IMR-90 (cell line): Measurements from ENCODE around the gene TMEM62. TPM values are rescaled to one million over a fixed set of nuclear protein-coding genes. Genes with fewer than 3 reads are reported as not detected.

Experiments
- ATAC-seq: fragments of 200-7000 bp; cut with Tn5 transposase; 2 replicates; pipeline ENCODE4 v1.9.1; 2020; ENCODE audit warnings: low read depth, mild to moderate bottlenecking, moderate library complexity
- BruUV-seq: library from RNA; stranded (reverse); fragments of 400-500 nt; replicated peaks from 2 replicates; lab custom pipeline; 2021; lab: Mats Ljungman, UMichigan
- CTCF ChIA-PET: fragments of 300-600 bp; formaldehyde crosslinking; extraction: SDS; loops from one replicate; lab custom pipeline; 2021; ENCODE audit warnings: antibody characterized with exemption; lab: Yijun Ruan, JAX
- POLR2A ChIA-PET: fragments of 300-600 bp; sonication (Branson Sonifier 250); formaldehyde crosslinking; loops from one replicate; lab custom pipeline; 2022; ENCODE audit warnings: antibody characterized with exemption; ENCODE audit not compliant: unreplicated experiment; lab: Charles Lee
- DNase-seq: peaks from one replicate; pipeline ENCODE4 v3.0.0; 2013
- H2AFZ ChIP-seq: replicated peaks from 2 replicates; pipeline ENCODE3; 2013; ENCODE audit warnings: low read length, mild to moderate bottlenecking; ENCODE audit not compliant: poor library complexity
- H2AK5ac ChIP-seq: 2 replicates; pipeline ENCODE4 v1.6.1; 2013; ENCODE audit warnings: low read depth, low read length, inconsistent platforms
- H2AK9ac ChIP-seq: replicated peaks from 2 replicates; pipeline ENCODE3; 2013; ENCODE audit warnings: mild to moderate bottlenecking, low read depth, low read length, moderate library complexity; ENCODE audit not compliant: poor library complexity
- H2BK120ac ChIP-seq: 2 replicates; pipeline ENCODE4 v1.6.1; 2013; ENCODE audit warnings: low read depth, low read length, inconsistent platforms
- H2BK15ac ChIP-seq: 3 replicates; pipeline ENCODE4 v1.6.1; 2013; ENCODE audit warnings: low read depth, low read length, inconsistent platforms
- H2BK20ac ChIP-seq: 2 replicates; pipeline ENCODE4 v1.6.1; 2013; ENCODE audit warnings: low read depth, mild to moderate bottlenecking, inconsistent platforms, low read length, moderate library complexity
- H2BK5ac ChIP-seq: 2 replicates; pipeline ENCODE4 v1.6.1; 2013; ENCODE audit warnings: mild to moderate bottlenecking, low read depth, low read length, inconsistent platforms; ENCODE audit not compliant: poor library complexity, severe bottlenecking
- H3K14ac ChIP-seq: replicated peaks from 2 replicates; pipeline ENCODE4 v1.6.1; 2013; ENCODE audit warnings: low read depth, low read length, inconsistent platforms
- H3K18ac ChIP-seq: 2 replicates; pipeline ENCODE4 v1.6.1; 2013; ENCODE audit warnings: low read depth, low read length, control low read depth
- H3K23ac ChIP-seq: 2 replicates; pipeline ENCODE4 v1.6.1; 2013; ENCODE audit warnings: low read depth, low read length, inconsistent platforms
- H3K27ac ChIP-seq: 2 replicates; pipeline ENCODE4 v1.5.1; 2013; ENCODE audit warnings: mild to moderate bottlenecking, control low read depth, low read length; ENCODE audit not compliant: insufficient read depth
- H3K27me3 ChIP-seq: 2 replicates; pipeline ENCODE4 v1.6.1; 2013; ENCODE audit warnings: low read length; ENCODE audit not compliant: control insufficient read depth, insufficient read depth
- H3K36me3 ChIP-seq: 2 replicates; pipeline ENCODE4 v1.6.1; 2013; ENCODE audit warnings: low read length, mixed read lengths; ENCODE audit not compliant: control insufficient read depth, insufficient read depth
- H3K4ac ChIP-seq: 2 replicates; pipeline ENCODE4 v1.6.1; 2013; ENCODE audit warnings: low read depth, low read length, inconsistent platforms
- H3K4me1 ChIP-seq: 2 replicates; pipeline ENCODE4 v1.6.1; 2013; ENCODE audit warnings: low read length, mixed read lengths; ENCODE audit not compliant: control insufficient read depth, insufficient read depth
- H3K4me2 ChIP-seq: 2 replicates; pipeline ENCODE4 v1.6.1; 2013; ENCODE audit warnings: low read depth, mild to moderate bottlenecking, control low read depth, low read length, moderate library complexity
- H3K4me3 ChIP-seq: 2 replicates; pipeline ENCODE4 v1.5.1; 2013; ENCODE audit warnings: low read depth, mild to moderate bottlenecking, control low read depth, low read length, moderate library complexity; ENCODE audit not compliant: insufficient read depth
- H3K56ac ChIP-seq: 2 replicates; pipeline ENCODE4 v1.6.1; 2013; ENCODE audit warnings: low read length, inconsistent platforms; ENCODE audit not compliant: insufficient read depth; ENCODE audit errors: extremely low read depth
- H3K79me1 ChIP-seq, 2 experiments: 2 replicates each; pipeline ENCODE4 v1.6.1; 2013; ENCODE audit warnings: low read length in 2 of 2, inconsistent platforms in 1 of 2, low read depth in 1 of 2
- H3K9ac ChIP-seq: 2 replicates; pipeline ENCODE4 v1.6.1; 2013; ENCODE audit warnings: low read depth, low read length, control low read depth
- H3K9me1 ChIP-seq: 2 replicates; pipeline ENCODE4 v1.6.1; 2013; ENCODE audit warnings: low read length, inconsistent platforms; ENCODE audit not compliant: insufficient read depth
- H3K9me3 ChIP-seq: 2 replicates; pipeline ENCODE4 v1.6.1; 2013; ENCODE audit warnings: low read length; ENCODE audit not compliant: control insufficient read depth, insufficient read depth
- H4K20me1 ChIP-seq: 2 replicates; pipeline ENCODE4 v1.6.1; 2013; ENCODE audit warnings: low read length, inconsistent platforms; ENCODE audit not compliant: insufficient read depth
- H4K5ac ChIP-seq: 2 replicates; pipeline ENCODE4 v1.6.1; 2013; ENCODE audit warnings: mild to moderate bottlenecking, low read depth, low read length, control low read depth
- H4K8ac ChIP-seq, 2 experiments: 2 replicates each; pipeline ENCODE4 v1.6.1; 2013; ENCODE audit warnings: low read depth in 2 of 2, low read length in 2 of 2, control low read depth in 1 of 2, inconsistent platforms in 1 of 2
- H4K91ac ChIP-seq: 2 replicates; pipeline ENCODE4 v1.6.1; 2013; ENCODE audit warnings: low read depth, low read length, inconsistent platforms; ENCODE audit not compliant: insufficient read depth
- BHLHE40 ChIP-seq: fragments of 150-350 bp; IDR thresholded peaks from 2 replicates; pipeline ENCODE4 v1.6.1; 2016; ENCODE audit warnings: mild to moderate bottlenecking, low read depth, low read length
- CEBPB ChIP-seq: IDR thresholded peaks from 2 replicates; pipeline ENCODE4 v1.6.1; 2012; ENCODE audit warnings: low read depth, low read length, improper control_type of control experiment
- CHD1 ChIP-seq: IDR thresholded peaks from 2 replicates; pipeline ENCODE4 v1.6.1; 2012; ENCODE audit warnings: low read depth, low read length, improper control_type of control experiment
- CTCF ChIP-seq: conservative IDR thresholded peaks from 2 replicates; pipeline ENCODE4 v1.5.1; 2012; ENCODE audit warnings: mild to moderate bottlenecking, low read depth, low read length, improper control_type of control experiment
- ELK1 ChIP-seq: fragments of 150-350 bp; IDR thresholded peaks from 2 replicates; pipeline ENCODE4 v1.6.1; 2016; ENCODE audit warnings: low read depth, mild to moderate bottlenecking, low read length, moderate library complexity, borderline replicate concordance
- FOS ChIP-seq: fragments of 150-350 bp; IDR thresholded peaks from 2 replicates; pipeline ENCODE4 v1.6.1; 2016; ENCODE audit warnings: low read depth, low read length
- MAFK ChIP-seq: IDR thresholded peaks from 2 replicates; pipeline ENCODE4 v1.6.1; 2012; ENCODE audit warnings: low read depth, low read length, improper control_type of control experiment
- MAZ ChIP-seq: IDR thresholded peaks from 2 replicates; pipeline ENCODE4 v1.6.1; 2012; ENCODE audit warnings: low read depth, mild to moderate bottlenecking, low read length, improper control_type of control experiment, moderate library complexity, borderline replicate concordance
- MXI1 ChIP-seq: IDR thresholded peaks from 2 replicates; pipeline ENCODE4 v1.6.1; 2012; ENCODE audit warnings: low read depth, mild to moderate bottlenecking, low read length, moderate library complexity, borderline replicate concordance
- NFE2L2 ChIP-seq: fragments of 150-350 bp; IDR thresholded peaks from 2 replicates; pipeline ENCODE4 v1.6.1; 2016; ENCODE audit warnings: low read depth, mild to moderate bottlenecking, low read length
- POLR2A ChIP-seq: IDR thresholded peaks from 2 replicates; pipeline ENCODE4 v1.6.1; 2012; ENCODE audit warnings: mild to moderate bottlenecking, low read depth, low read length
- RAD21 ChIP-seq: IDR thresholded peaks from 2 replicates; pipeline ENCODE4 v1.6.1; 2012; ENCODE audit warnings: low read length, improper control_type of control experiment
- RCOR1 ChIP-seq: IDR thresholded peaks from 2 replicates; pipeline ENCODE4 v1.6.1; 2012; ENCODE audit warnings: mild to moderate bottlenecking, low read length, improper control_type of control experiment; ENCODE audit not compliant: insufficient replicate concordance
- RFX5 ChIP-seq: IDR thresholded peaks from 2 replicates; pipeline ENCODE4 v1.8.0; 2012; ENCODE audit warnings: low read depth, mild to moderate bottlenecking, low read length, moderate library complexity
- SMC3 ChIP-seq: fragments of 150-350 bp; IDR thresholded peaks from 2 replicates; pipeline ENCODE4 v1.6.1; 2016; ENCODE audit warnings: low read depth, mild to moderate bottlenecking, antibody characterized with exemption, low read length, moderate library complexity
- WGBS, 2 experiments: methylation state at CpG; one replicate each; pipeline versions ENCODE4 v1.1.5 to v1.1.7; 2013; ENCODE audit warnings: missing lambda C conversion rate in 2 of 2; ENCODE audit not compliant: insufficient read length in 1 of 2; ENCODE audit errors: extremely low coverage in 2 of 2; 5-methylcytosine and 5-hydroxymethylcytosine counted together
- dilution Hi-C: fragments of 300-500 bp; cut with HindIII; formaldehyde crosslinking; loops from one replicate; pipeline ENCODE4 v1.14.3; 2018; ENCODE audit warnings: low sequenced_read_pairs; ENCODE audit not compliant: unreplicated experiment
- in situ Hi-C: fragments of 300-500 bp; cut with MboI; formaldehyde crosslinking; loops from 3 replicates; pipeline ENCODE4 v1.14.3; 2019; ENCODE audit warnings: low sequenced_read_pairs, inconsistent platforms, mixed read lengths
- intact Hi-C: fragments of 100-400 bp; cut with micrococcal nuclease; formaldehyde crosslinking; loops from 2 replicates; pipeline ENCODE4 v1.10.0; 2022
- polyA plus RNA-seq, 3 experiments: library from polyadenylated mRNA; depleted of rRNA; stranded (reverse); fragments of >200 nt; gene quantifications; 2 replicates each; pipeline ENCODE4 v1.2.3, GENCODE V29; 2012; ENCODE audit warnings: low replicate concordance in 1 of 3
- total RNA-seq: library from RNA; depleted of rRNA; stranded (reverse); fragments of >200 nt; gene quantifications from 2 replicates; pipeline ENCODE4 v1.2.3, GENCODE V29; 2012
- TF ChIP-seq, protein P1 (sequence below): fragments of 150-350 bp; IDR thresholded peaks from 2 replicates; pipeline ENCODE4 v1.6.1; 2017; ENCODE audit warnings: mild to moderate bottlenecking, antibody characterized with exemption, low read length, low read depth

The TMEM62 gene
- total and polyA plus RNA-seq, 2 of the 4 experiments (the other 2 are of a cell fraction) = 3.7 to 5.6 TPM

DNA sequence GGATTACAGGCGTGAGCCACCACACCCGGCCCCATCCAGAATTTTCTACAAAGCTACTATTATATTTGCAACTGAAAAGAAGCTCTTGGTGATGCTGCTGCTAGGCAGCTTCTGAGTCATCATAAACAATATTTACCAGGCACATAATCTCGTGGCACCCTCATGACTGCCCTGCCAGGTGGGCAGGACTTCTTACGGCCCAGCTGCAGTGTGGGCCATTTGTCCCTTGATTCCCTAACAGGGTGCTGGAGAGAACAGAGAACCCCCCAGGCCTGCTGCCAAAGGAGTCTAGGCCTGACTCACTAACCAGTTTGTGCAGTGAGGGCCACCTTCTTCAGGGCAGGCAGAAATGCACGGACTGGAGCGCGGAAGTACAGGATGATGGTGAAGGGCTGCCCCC lies 82.6 kb downstream of the TMEM62 start:
- WGBS, 2 experiments = 92% methylated on average over 2 of the region's 7 CpGs; no CpG with 5 or more reads in 1 of the 2 experiments
- DNase-seq (peak; percentile 54), ATAC-seq (peak; percentile 72)
- H3K4me2 ChIP-seq = no peak overlapping the region
- peaks cover 47% of the 10 kb centered on the region for H3K27me3 ChIP-seq
- H2BK15ac ChIP-seq = no peak overlapping the region
- H3K56ac ChIP-seq = no peak overlapping the region
- in situ Hi-C loops (no loop called here), dilution Hi-C loops (no loop called here), intact Hi-C loops (no loop called here)
- H3K9me1 ChIP-seq = no peaks in the 10 kb centered on the region
- no peak overlapping the region for H2AK5ac ChIP-seq
- H4K20me1 ChIP-seq = no peaks in the 10 kb centered on the region
- no peak overlapping the region for H4K8ac ChIP-seq
- no peak overlapping the region for H3K27ac ChIP-seq
- H3K9ac ChIP-seq = no peak overlapping the region
- H3K4me1 ChIP-seq = no peaks in the 10 kb centered on the region
- H2AK9ac ChIP-seq = no peak overlapping the region
- POLR2A ChIA-PET = interaction anchor here (0.6 kb wide), 1 partner anchor 76 kb away, joined by 3 read pairs; no protein-coding TSS in a partner anchor
- H3K9me3 ChIP-seq = no peaks in the 10 kb centered on the region
- H2BK5ac ChIP-seq = no peak overlapping the region
- H3K79me1 ChIP-seq = no peaks in the 10 kb centered on the region
- H4K5ac ChIP-seq = no peak overlapping the region
- TF ChIP-seq RCOR1 (no peak), NFE2L2 (no peak), RAD21 (no peak), MXI1 (no peak), SMC3 (no peak), RFX5 (no peak), CHD1 (no peak), MAFK (no peak), CEBPB (no peak), CTCF (no peak), ELK1 (no peak), POLR2A (no peak), FOS (no peak), MAZ (no peak), BHLHE40 (no peak)
- TF ChIP-seq, protein P1, sequence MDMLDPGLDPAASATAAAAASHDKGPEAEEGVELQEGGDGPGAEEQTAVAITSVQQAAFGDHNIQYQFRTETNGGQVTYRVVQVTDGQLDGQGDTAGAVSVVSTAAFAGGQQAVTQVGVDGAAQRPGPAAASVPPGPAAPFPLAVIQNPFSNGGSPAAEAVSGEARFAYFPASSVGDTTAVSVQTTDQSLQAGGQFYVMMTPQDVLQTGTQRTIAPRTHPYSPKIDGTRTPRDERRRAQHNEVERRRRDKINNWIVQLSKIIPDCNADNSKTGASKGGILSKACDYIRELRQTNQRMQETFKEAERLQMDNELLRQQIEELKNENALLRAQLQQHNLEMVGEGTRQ = no peak
- no peak overlapping the region for H4K91ac ChIP-seq
- H2AFZ ChIP-seq = no peak overlapping the region
- H3K36me3 ChIP-seq = no peaks in the 10 kb centered on the region
- no peak overlapping the region for H3K18ac ChIP-seq
- H3K23ac ChIP-seq = no peak overlapping the region
- CTCF ChIA-PET = interaction anchor here (1.9 kb wide), 1 partner anchor 9 kb away, joined by 10 read pairs; no protein-coding TSS in a partner anchor
- no peak overlapping the region for H3K4ac ChIP-seq
- no peak overlapping the region for H3K4me3 ChIP-seq
- H2BK120ac ChIP-seq = no peak overlapping the region
- H3K14ac ChIP-seq = no peak overlapping the region
- no TSS peak for BruUV-seq
- H2BK20ac ChIP-seq = no peak overlapping the region
